Measurements from ENCODE around the gene ANKRD7. TPM values are rescaled to one million over a fixed set of nuclear protein-coding genes. Genes with fewer than 3 reads are reported as not detected.
"Not testable (repeated sequence)": the region's sequence is repeated elsewhere in the genome, so short reads cannot be mapped to it uniquely, and the experiment has no call there.

The ANKRD7 gene
- total RNA-seq, 1 donor from 2014 or later = not detected

GRCh38 chr7:118233799-118234198, 9.3 kb downstream of the ANKRD7 start:
- no peak for DNase-seq (ENCODE audit: low spot score in 2 of 2)
- intact Hi-C loops (cut with DNase I) = loop anchor here (5.0 kb wide), 1 partner anchor 39 kb away; no protein-coding TSS in a partner anchor
- Histone ChIP-seq H3K27me3 (no peaks in the 10 kb centered on the region), H3K9me3 (no peaks in the 10 kb centered on the region), H3K27ac (no peak overlapping the region), H3K36me3 (no peaks in the 10 kb centered on the region), H3K4me3 (no peak overlapping the region), H3K4me1 (no peaks in the 10 kb centered on the region)
- TF ChIP-seq CTCF (IDR thresholded peaks at IDR 0.05) = no peak

- no peak overlapping the region for H3K27ac ChIP-seq
- no peaks in the 10 kb centered on the region for H3K27me3 ChIP-seq
- H3K4me3 ChIP-seq = no peak overlapping the region
- H3K9me3 ChIP-seq = no peaks in the 10 kb centered on the region
- H3K36me3 ChIP-seq = no peaks in the 10 kb centered on the region
- intact Hi-C loops (cut with DNase I) = no loop called here
- TF ChIP-seq CTCF (IDR thresholded peaks at IDR 0.05) = no peak
- DNase-seq (ENCODE audit: low spot score in 2 of 2) = no peak
- no peaks in the 10 kb centered on the region for H3K4me1 ChIP-seq
Measured at GRCh38 chr7:118239014-118239413, 14.5 kb downstream of the ANKRD7 start.

GRCh38 chr7:118240320-118240719, 15.8 kb downstream of the ANKRD7 start:
- intact Hi-C loops (cut with DNase I); H3K27me3 ChIP-seq; H3K4me1 ChIP-seq; H3K4me3 ChIP-seq; DNase-seq (ENCODE audit: low spot score in 2 of 2); H3K9me3 ChIP-seq; H3K27ac ChIP-seq; H3K36me3 ChIP-seq: not testable (repeated sequence)

GRCh38 chr7:118243695-118244094, 19.2 kb downstream of the ANKRD7 start:
- no peak for DNase-seq (ENCODE audit: low spot score in 2 of 2)
- no peak for TF ChIP-seq CTCF (IDR thresholded peaks at IDR 0.05)
- H3K27ac ChIP-seq = no peak overlapping the region
- no peaks in the 10 kb centered on the region for H3K9me3 ChIP-seq
- H3K4me1 ChIP-seq = no peaks in the 10 kb centered on the region
- intact Hi-C loops (cut with DNase I) = no loop called here
- no peak overlapping the region for H3K4me3 ChIP-seq
- H3K36me3 ChIP-seq = no peaks in the 10 kb centered on the region
- no peaks in the 10 kb centered on the region for H3K27me3 ChIP-seq

GRCh38 chr7:118245267-118246040, 20.9 kb downstream of the ANKRD7 start:
- Histone ChIP-seq H3K9me3 (no peaks in the 10 kb centered on the region), H3K36me3 (no peaks in the 10 kb centered on the region), H3K4me1 (no peaks in the 10 kb centered on the region), H3K27ac (no peak overlapping the region), H3K27me3 (no peaks in the 10 kb centered on the region), H3K4me3 (no peak overlapping the region)
- no peak for TF ChIP-seq CTCF (IDR thresholded peaks at IDR 0.05)
- no peak for DNase-seq (ENCODE audit: low spot score in 2 of 2)
- intact Hi-C loops (cut with DNase I) = no loop called here

GRCh38 chr7:118250860-118251494, 26.5 kb downstream of the ANKRD7 start:
- no peak for TF ChIP-seq CTCF (IDR thresholded peaks at IDR 0.05)
- intact Hi-C loops (cut with DNase I) = no loop called here
- H3K4me3 ChIP-seq = no peak overlapping the region

More at GRCh38 chr7:118250860-118251494, 26.5 kb downstream of the ANKRD7 start:
- Histone ChIP-seq H3K36me3 (no peaks in the 10 kb centered on the region), H3K27me3 (no peaks in the 10 kb centered on the region), H3K27ac (no peak overlapping the region), H3K9me3 (no peaks in the 10 kb centered on the region), H3K4me1 (no peaks in the 10 kb centered on the region)
- no peak for DNase-seq (ENCODE audit: low spot score in 2 of 2)
